ENCODE data around the gene SLC29A4. TPM values are rescaled to one million over a fixed set of nuclear protein-coding genes. Genes with fewer than 3 reads are reported as not detected.

Gene SLC29A4
- total RNA-seq, 6 donors from 2014 or later, result 0.39 to 10.5 (median 1.4) TPM

DNA sequence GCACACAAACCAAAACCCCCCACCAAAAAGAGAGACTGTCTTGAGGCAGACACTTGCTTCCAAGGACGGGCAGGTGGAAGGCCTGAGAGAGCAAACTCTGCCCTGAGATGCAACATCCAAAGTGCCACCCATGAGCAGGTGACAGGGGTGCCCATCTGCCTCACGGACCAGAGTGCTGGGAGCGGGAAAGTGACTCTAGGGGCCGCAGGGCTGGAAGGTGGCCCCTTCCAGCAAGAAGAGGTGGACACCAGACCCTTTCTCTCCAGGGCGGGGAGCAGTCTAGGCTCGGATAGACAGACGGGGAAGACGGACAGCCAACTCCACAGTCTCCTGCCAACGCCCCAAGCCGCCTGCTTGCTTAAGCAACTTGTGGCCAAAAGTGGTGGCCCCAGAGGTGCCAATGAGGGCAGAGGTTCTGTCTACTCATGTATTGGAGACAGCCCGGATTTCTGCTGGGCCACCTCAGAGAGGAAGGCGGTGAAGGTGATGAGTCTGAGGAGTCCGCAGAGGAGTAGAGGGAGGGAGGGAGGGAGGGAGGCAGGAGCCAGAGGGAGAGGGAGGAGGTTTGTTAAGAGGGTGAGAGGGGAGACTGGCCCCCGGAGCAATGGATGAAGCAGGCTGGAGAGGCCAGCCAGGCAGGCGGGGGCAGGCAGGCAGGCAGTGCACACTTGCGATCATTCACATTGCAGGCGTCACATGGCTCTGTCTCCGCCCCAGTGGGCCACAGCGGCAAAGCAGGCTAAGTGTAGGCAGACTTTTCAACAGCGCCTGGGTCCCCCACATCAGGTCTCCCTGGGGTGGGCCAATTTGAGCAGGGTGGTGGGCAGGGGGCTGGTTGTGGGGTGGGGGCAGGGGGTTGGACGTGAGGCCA lies 65.6 kb downstream of the SLC29A4 start:
- ATAC-seq (ENCODE audit: low FRiP score in 2 of 2), result no peak
- Histone ChIP-seq H3K4me1 (peaks cover 0 to 1% (median 0%) of the 10 kb centered on the region in 4 donors), H3K9me3 (peaks cover 0 to 4% (median 0%) of the 10 kb centered on the region in 4 donors), H3K27ac (no peak overlapping the region), H3K4me3 (no peak overlapping the region), H3K36me3 (peaks cover 24 to 96% (median 85%) of the 10 kb centered on the region in 4 donors), H3K27me3 (no peaks in the 10 kb centered on the region)
- TF ChIP-seq EP300 (IDR thresholded peaks at IDR 0.05), result no peak
- TF ChIP-seq POLR2A (IDR thresholded peaks at IDR 0.05), result no peak
- no peak for TF ChIP-seq POLR2AphosphoS5 (IDR thresholded peaks at IDR 0.05)
- TF ChIP-seq, protein P1, sequence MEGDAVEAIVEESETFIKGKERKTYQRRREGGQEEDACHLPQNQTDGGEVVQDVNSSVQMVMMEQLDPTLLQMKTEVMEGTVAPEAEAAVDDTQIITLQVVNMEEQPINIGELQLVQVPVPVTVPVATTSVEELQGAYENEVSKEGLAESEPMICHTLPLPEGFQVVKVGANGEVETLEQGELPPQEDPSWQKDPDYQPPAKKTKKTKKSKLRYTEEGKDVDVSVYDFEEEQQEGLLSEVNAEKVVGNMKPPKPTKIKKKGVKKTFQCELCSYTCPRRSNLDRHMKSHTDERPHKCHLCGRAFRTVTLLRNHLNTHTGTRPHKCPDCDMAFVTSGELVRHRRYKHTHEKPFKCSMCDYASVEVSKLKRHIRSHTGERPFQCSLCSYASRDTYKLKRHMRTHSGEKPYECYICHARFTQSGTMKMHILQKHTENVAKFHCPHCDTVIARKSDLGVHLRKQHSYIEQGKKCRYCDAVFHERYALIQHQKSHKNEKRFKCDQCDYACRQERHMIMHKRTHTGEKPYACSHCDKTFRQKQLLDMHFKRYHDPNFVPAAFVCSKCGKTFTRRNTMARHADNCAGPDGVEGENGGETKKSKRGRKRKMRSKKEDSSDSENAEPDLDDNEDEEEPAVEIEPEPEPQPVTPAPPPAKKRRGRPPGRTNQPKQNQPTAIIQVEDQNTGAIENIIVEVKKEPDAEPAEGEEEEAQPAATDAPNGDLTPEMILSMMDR (IDR thresholded peaks at IDR 0.05), result no peak
- 86 to 89% methylated on average over 9 to 21 of the region's 21 CpGs for WGBS, 2 donors
- peak in 1 of 2 donors; percentile 58 for DNase-seq

DNA sequence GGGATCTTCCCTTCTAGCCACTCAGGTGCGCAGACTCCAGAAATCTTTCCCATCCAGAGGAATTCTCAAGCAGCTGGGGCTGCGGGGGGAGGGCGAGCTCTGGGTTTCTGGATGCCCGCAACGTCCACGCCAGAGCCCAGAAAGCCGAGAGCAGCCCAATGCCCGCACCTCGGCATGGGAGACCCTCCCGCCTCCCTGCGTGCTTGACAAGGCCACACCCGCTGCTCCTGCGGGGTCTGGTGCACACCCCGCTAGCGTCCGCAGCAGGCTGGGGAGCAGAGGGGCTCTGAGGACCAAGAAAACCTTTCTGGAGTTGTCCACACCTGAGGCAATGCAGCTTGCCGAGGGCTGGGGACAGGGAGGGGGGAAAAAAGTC lies 66.2 kb downstream of the SLC29A4 start:
- no peak overlapping the region for H3K4me3 ChIP-seq
- peaks cover 0 to 7% (median 0%) of the 10 kb centered on the region in 4 donors for H3K4me1 ChIP-seq
- H3K9me3 ChIP-seq, result peaks cover 0 to 4% (median 0%) of the 10 kb centered on the region in 4 donors
- DNase-seq, result peak in 1 of 2 donors; percentile 61
- no peak for ATAC-seq (ENCODE audit: low FRiP score in 2 of 2)
- WGBS, 2 donors, result 86 to 88% methylated on average over 13 to 17 of the region's 17 CpGs
- H3K27me3 ChIP-seq, result no peaks in the 10 kb centered on the region
- no peak overlapping the region for H3K27ac ChIP-seq
- TF ChIP-seq POLR2A (IDR thresholded peaks at IDR 0.05) (no peak), EP300 (IDR thresholded peaks at IDR 0.05) (no peak), POLR2AphosphoS5 (IDR thresholded peaks at IDR 0.05) (no peak)
- TF ChIP-seq, protein P1 (IDR thresholded peaks at IDR 0.05), result no peak
- H3K36me3 ChIP-seq, result peaks cover 20 to 95% (median 82%) of the 10 kb centered on the region in 4 donors

DNA sequence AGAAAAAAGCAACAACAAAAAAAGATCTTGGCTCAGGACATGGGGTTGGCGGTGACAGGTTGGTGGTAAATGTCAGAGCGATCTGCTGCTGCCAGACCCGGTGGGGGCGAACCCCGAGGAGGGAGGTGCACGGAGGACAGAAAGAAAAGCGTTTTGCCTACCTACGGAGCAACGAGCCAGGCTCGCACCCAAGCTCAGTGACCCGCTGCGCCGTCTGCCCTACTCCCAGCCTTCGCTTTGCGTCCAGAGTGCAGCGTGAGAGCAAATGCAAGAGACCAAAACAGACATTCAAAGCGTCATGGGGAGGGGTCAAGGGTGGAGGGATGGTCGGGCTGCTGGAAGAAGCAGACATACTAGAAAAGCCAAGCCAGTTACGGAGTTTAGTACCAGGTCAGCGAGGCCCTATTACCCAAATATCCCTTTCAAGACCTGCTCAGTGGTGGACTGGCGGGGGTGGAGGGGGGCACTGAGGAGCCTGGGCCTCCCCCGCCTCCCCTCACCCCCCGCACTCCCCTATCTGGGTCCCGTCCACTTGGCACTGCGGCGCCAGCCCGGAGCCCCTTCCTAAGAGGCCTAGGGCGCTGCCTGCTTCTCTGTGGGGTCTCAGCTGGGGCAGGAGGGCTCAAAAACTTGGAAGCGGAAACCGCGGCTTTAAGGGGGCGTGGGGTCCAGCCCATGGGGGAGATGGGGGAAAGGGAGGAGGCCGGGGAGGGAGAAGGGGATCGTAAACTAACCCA lies 66.9 kb downstream of the SLC29A4 start:
- Histone ChIP-seq H3K4me3 (no peak overlapping the region), H3K27me3 (no peaks in the 10 kb centered on the region), H3K36me3 (peaks cover 14 to 89% (median 76%) of the 10 kb centered on the region in 4 donors), H3K4me1 (peaks cover 3 to 13% (median 4%) of the 10 kb centered on the region in 4 donors), H3K27ac (no peak overlapping the region), H3K9me3 (no peaks in the 10 kb centered on the region)
- ATAC-seq (ENCODE audit: low FRiP score in 2 of 2) (no peak), DNase-seq (peak in 1 of 2 donors; percentile 50)
- WGBS, 2 donors, result 84 to 90% methylated on average over 25 to 33 of the region's 34 CpGs
- TF ChIP-seq, protein P1 (IDR thresholded peaks at IDR 0.05), result no peak
- no peak for TF ChIP-seq EP300 (IDR thresholded peaks at IDR 0.05)
- no peak for TF ChIP-seq POLR2AphosphoS5 (IDR thresholded peaks at IDR 0.05)
- TF ChIP-seq POLR2A (IDR thresholded peaks at IDR 0.05), result no peak

DNA sequence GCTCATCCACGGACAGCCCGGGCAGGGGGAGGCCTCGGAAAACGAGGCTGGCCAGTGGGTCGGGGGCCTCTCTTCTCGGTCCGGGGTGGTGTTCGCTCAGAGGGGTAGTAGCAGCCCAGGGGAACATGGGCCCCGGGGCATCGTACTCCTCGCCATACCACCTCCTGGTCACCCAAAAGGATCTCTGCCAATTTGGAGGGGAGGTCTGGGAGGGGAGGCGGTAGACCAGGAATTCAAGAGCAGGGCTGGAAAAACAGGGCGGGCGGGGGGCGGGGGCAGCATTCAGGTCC lies 67.4 kb downstream of the SLC29A4 start:
- H3K36me3 ChIP-seq, result peaks cover 10 to 88% (median 73%) of the 10 kb centered on the region in 4 donors
- no peak overlapping the region for H3K4me3 ChIP-seq
- ATAC-seq (ENCODE audit: low FRiP score in 2 of 2) (no peak), DNase-seq (no peak)
- H3K9me3 ChIP-seq, result no peaks in the 10 kb centered on the region
- H3K27ac ChIP-seq, result no peak overlapping the region
- 88 to 89% methylated on average over 12 to 15 of the region's 15 CpGs for WGBS, 2 donors
- no peaks in the 10 kb centered on the region for H3K27me3 ChIP-seq
- no peak for TF ChIP-seq EP300 (IDR thresholded peaks at IDR 0.05)
- no peak for TF ChIP-seq POLR2A (IDR thresholded peaks at IDR 0.05)
- TF ChIP-seq POLR2AphosphoS5 (IDR thresholded peaks at IDR 0.05), result no peak
- TF ChIP-seq, protein P1 (IDR thresholded peaks at IDR 0.05), result no peak
- H3K4me1 ChIP-seq, result peaks cover 9 to 18% (median 9%) of the 10 kb centered on the region in 4 donors
